Heart left ventricle (tissue), 16 donors: ENCODE results near the gene EDRF1. TPM values are rescaled to one million over a fixed set of nuclear protein-coding genes. Genes with fewer than 3 reads are reported as not detected.
A peak's percentile ranks its signal among the peaks of the same experiment; 100 is the strongest.

Experiments used
- ATAC-seq, 4 donors: fragments of 200-7000 bp; cut with Tn5 transposase; one replicate each; pipeline ENCODE4 v1.9.1; 2020 to 2022; ENCODE audit warnings: moderate library complexity in 4 of 4, mild to moderate bottlenecking in 3 of 4, moderate number of reproducible peaks in 1 of 4
- DNase-seq, 5 donors: peaks; one replicate each; pipeline ENCODE4 v3.0.0-alpha.2; 2020
- H3K27ac ChIP-seq, 12 donors: fragments of 200-600 bp; sonication (generic) in 4 of 12; one replicate each; pipeline versions ENCODE4 v1.5.0 to v1.8.0; 2016 to 2022; ENCODE audit warnings: mild to moderate bottlenecking in 2 of 12
- H3K27me3 ChIP-seq, 9 donors: fragments of 200-600 bp; sonication (generic) in 2 of 9; one replicate each; pipeline versions ENCODE4 v1.5.1 to v1.8.0; 2016 to 2022; ENCODE audit warnings: mild to moderate bottlenecking in 3 of 9
- H3K36me3 ChIP-seq, 9 donors: fragments of 200-600 bp; sonication (generic) in 2 of 9; one replicate each; pipeline versions ENCODE4 v1.5.0 to v1.8.0; 2018 to 2022; ENCODE audit warnings: mild to moderate bottlenecking in 2 of 9
- H3K4me1 ChIP-seq, 12 donors: fragments of 200-600 bp; sonication (generic) in 4 of 12; one replicate each; pipeline versions ENCODE4 v1.5.0 to v1.8.0; 2016 to 2022; ENCODE audit warnings: mild to moderate bottlenecking in 3 of 12
- H3K4me3 ChIP-seq, 12 donors: fragments of 200-600 bp; sonication (generic) in 4 of 12; one replicate each; pipeline versions ENCODE4 v1.5.0 to v1.8.0; 2017 to 2022; ENCODE audit warnings: mild to moderate bottlenecking in 9 of 12, moderate library complexity in 4 of 12
- H3K9me3 ChIP-seq, 12 donors: fragments of 200-600 bp; sonication (generic) in 4 of 12; one replicate each; pipeline versions ENCODE4 v1.5.0 to v1.8.0; 2016 to 2022; ENCODE audit warnings: mild to moderate bottlenecking in 1 of 12
- POLR2A ChIP-seq, 2 donors: fragments of 450-650 bp; IDR thresholded peaks; one replicate each; pipeline ENCODE4 v1.6.1; 2017; ENCODE audit warnings: antibody characterized with exemption in 2 of 2, mild to moderate bottlenecking in 2 of 2, moderate library complexity in 2 of 2
- WGBS, 4 donors: extraction: QIAGEN DNeasy Blood & Tissue Kit in 2 of 4; methylation state at CpG; one replicate each; pipeline versions ENCODE4 v1.1.5 to v1.1.7; 2013 to 2018; 5-methylcytosine and 5-hydroxymethylcytosine counted together
- intact Hi-C, 10 donors: fragments of 100-400 bp; cut with DNase I; formaldehyde crosslinking; loops; one replicate each; pipeline versions ENCODE4 v1.11.1 to v1.14.2; 2022
- polyA plus RNA-seq, 2 donors: library from polyadenylated mRNA; stranded (reverse); fragments of 200-250 nt; gene quantifications; one replicate each; pipeline ENCODE4 v1.2.3, GENCODE V29; 2013
- total RNA-seq, 9 donors: library from RNA; depleted of rRNA in 2 of 9; stranded (reverse); fragments of >200 nt in 2 of 9; fragmentation: NEBNext Ultra II Directional in 3 of 9; extraction: Animal tissue kit (Norgen Biotek cat#: 25700) in 3 of 9; gene quantifications; one replicate each; pipeline versions ENCODE4 v1.1.0 to v1.2.4, GENCODE V29; 2016 to 2023
- TF ChIP-seq, protein P1 (sequence below), 12 donors: fragments of 200-600 bp; sonication (generic) in 4 of 12; IDR thresholded peaks; one replicate each; pipeline versions ENCODE4 v1.5.0 to v1.8.0; 2018 to 2022; ENCODE audit warnings: antibody characterized with exemption in 12 of 12, mild to moderate bottlenecking in 5 of 12
- donor health status: ischemic (EF 13 %, LVEDD 7.1; RV severe dilation, severe dysfunction).
- donor health status: healthy with polysubstance abuse.
- donor health status: DM: no; HTN: yes; CAD: no.
- donor health status: DM: no; HTN: no; CAD: no.
- donor health status: ischemic (EF 25% LVEDD 6.9; RV normal size, moderate dysfunction).
- donor health status: ischemic (EF 25% LVEDD 5.7; RV mildly dilated, moderate dysfunction).
- donor health status: healthy.
- donor health status: DM: yes; HTN: yes; CAD: no.
- donor health status: ischemic (EF 35%, LVEDD 5.7; RV mildly dilated, moderate dysfunction).
- donor health status: nonischemic (EF 11% LVEDD 7.7; RV severe dilation, severe dysfunction).
- donor health status: DM: yes; HTN: yes; CAD: no.
- donor health status: PGD.
- donor health status: ischemic (EF 29% LVEDD 5.4; RV normal size, mild dysfunction).
- donor health status: nonischemic (EF 23%, LVEDD 6.1; RV moderate dilation, normal function).

EDRF1 gene
- total and polyA plus RNA-seq, 11 donors = 6.9 to 13.9 (median 9.8) TPM

DNA sequence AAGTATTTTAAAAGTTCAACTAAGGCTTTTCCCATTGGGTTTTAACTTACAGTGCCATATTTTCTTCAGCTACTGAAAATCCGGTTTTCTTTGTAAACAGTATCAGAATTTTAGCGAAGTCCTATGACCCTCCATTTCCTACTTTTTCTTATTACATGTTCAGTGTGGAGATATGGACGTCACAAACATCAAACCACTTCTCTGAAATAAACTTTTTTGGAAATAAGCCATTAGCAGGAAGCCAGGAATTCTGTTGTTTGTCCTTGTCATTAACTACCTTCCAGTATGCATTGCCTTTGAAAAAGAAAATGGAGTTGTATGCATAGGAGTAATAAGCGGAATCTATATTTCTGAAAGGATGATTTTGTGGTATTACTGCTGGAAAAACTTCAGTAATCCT lies 47.0 kb downstream of the EDRF1 start:
- Histone ChIP-seq H3K4me1 (peaks cover 0 to 22% (median 3%) of the 10 kb centered on the region in 12 donors), H3K4me3 (no peak overlapping the region), H3K9me3 (no peaks in the 10 kb centered on the region), H3K27me3 (no peaks in the 10 kb centered on the region), H3K36me3 (peaks cover 0 to 57% (median 43%) of the 10 kb centered on the region in 9 donors), H3K27ac (no peak overlapping the region)
- 67 to 72% (median 69%) methylated on average over 4 of the region's 4 CpGs for WGBS, 4 donors
- DNase-seq (no peak), ATAC-seq (no peak)
- intact Hi-C loops = no loop called here
- no peak for TF ChIP-seq POLR2A (IDR thresholded peaks at IDR 0.05)
- TF ChIP-seq, protein P1, sequence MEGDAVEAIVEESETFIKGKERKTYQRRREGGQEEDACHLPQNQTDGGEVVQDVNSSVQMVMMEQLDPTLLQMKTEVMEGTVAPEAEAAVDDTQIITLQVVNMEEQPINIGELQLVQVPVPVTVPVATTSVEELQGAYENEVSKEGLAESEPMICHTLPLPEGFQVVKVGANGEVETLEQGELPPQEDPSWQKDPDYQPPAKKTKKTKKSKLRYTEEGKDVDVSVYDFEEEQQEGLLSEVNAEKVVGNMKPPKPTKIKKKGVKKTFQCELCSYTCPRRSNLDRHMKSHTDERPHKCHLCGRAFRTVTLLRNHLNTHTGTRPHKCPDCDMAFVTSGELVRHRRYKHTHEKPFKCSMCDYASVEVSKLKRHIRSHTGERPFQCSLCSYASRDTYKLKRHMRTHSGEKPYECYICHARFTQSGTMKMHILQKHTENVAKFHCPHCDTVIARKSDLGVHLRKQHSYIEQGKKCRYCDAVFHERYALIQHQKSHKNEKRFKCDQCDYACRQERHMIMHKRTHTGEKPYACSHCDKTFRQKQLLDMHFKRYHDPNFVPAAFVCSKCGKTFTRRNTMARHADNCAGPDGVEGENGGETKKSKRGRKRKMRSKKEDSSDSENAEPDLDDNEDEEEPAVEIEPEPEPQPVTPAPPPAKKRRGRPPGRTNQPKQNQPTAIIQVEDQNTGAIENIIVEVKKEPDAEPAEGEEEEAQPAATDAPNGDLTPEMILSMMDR (IDR thresholded peaks at IDR 0.05) = no peak

GRCh38 chr10:125768219-125768855 lies 48.8 kb downstream of the EDRF1 start:
- H3K4me3 ChIP-seq = no peak overlapping the region
- peaks cover 0 to 22% (median 3%) of the 10 kb centered on the region in 12 donors for H3K4me1 ChIP-seq
- H3K27ac ChIP-seq = peak overlapping the region in 7 of 12 donors; percentile 1 to 69 (median 31)
- 37 to 41% (median 39%) methylated on average over 4 of the region's 4 CpGs for WGBS, 4 donors
- no peaks in the 10 kb centered on the region for H3K9me3 ChIP-seq
- ATAC-seq (peak; percentile 61 to 84 (median 74)), DNase-seq (no peak)
- H3K27me3 ChIP-seq = no peaks in the 10 kb centered on the region
- TF ChIP-seq POLR2A (IDR thresholded peaks at IDR 0.05) = no peak
- TF ChIP-seq, protein P1 (IDR thresholded peaks at IDR 0.05) = no peak
- intact Hi-C loops = no loop called here
- peaks cover 0 to 39% (median 25%) of the 10 kb centered on the region in 9 donors for H3K36me3 ChIP-seq

DNA sequence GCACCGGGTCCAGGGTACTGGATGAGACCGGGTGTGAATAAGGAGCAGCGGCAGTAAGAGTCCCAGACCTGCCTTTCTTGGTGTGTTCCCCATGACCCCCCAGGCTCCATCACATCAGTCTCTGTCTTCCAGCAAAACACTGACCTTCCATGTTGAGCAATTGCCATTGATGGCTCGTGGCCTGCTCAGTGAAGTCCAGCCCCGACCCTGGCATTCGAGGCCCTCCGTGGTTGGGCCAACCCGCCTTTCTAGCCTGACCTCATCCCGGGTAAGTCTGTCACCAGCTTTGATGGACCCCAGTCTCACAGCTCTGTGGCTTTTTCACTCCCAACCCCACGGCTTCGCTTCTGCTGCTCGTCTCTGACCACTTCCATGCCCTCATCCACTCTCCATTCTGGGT lies 49.7 kb downstream of the EDRF1 start:
- Histone ChIP-seq H3K4me3 (no peak overlapping the region), H3K27ac (peak overlapping the region in 2 of 12 donors; percentile 7 to 69), H3K9me3 (no peaks in the 10 kb centered on the region), H3K36me3 (peaks cover 0 to 31% (median 16%) of the 10 kb centered on the region in 9 donors), H3K4me1 (peaks cover 0 to 22% (median 3%) of the 10 kb centered on the region in 12 donors), H3K27me3 (no peaks in the 10 kb centered on the region)
- intact Hi-C loops = no loop called here
- 94 to 96% (median 95%) methylated on average over 12 of the region's 12 CpGs for WGBS, 4 donors
- no peak for DNase-seq
- TF ChIP-seq, protein P1 (IDR thresholded peaks at IDR 0.05) = no peak
- TF ChIP-seq POLR2A (IDR thresholded peaks at IDR 0.05) = no peak
- no peak for ATAC-seq

GRCh38 chr10:125770844-125771243 lies 51.3 kb downstream of the EDRF1 start:
- H3K27ac ChIP-seq = no peak overlapping the region
- H3K36me3 ChIP-seq = peaks cover 0 to 14% (median 0%) of the 10 kb centered on the region in 9 donors
- H3K4me3 ChIP-seq = no peak overlapping the region
- WGBS, 4 donors = 88 to 93% (median 89%) methylated on average over 5 of the region's 5 CpGs
- no peaks in the 10 kb centered on the region for H3K9me3 ChIP-seq
- H3K27me3 ChIP-seq = no peaks in the 10 kb centered on the region
- ATAC-seq (no peak), DNase-seq (no peak)
- intact Hi-C loops = no loop called here
- TF ChIP-seq, protein P1 (IDR thresholded peaks at IDR 0.05) = no peak
- no peak for TF ChIP-seq POLR2A (IDR thresholded peaks at IDR 0.05)
- H3K4me1 ChIP-seq = peaks cover 0 to 22% (median 3%) of the 10 kb centered on the region in 12 donors
